A673 (cell line): Measurements from ENCODE around the gene ALOX15B. TPM values are rescaled to one million over a fixed set of nuclear protein-coding genes. Genes with fewer than 3 reads are reported as not detected.
"Not testable (repeated sequence)": the region's sequence is repeated elsewhere in the genome, so short reads cannot be mapped to it uniquely, and the experiment has no call there.

Source experiments
- BruUV-seq: library from RNA; stranded (reverse); fragments of 400-500 nt; replicated peaks from 2 replicates; lab custom pipeline; 2021; lab: Mats Ljungman, UMichigan
- CTCF ChIA-PET: fragments of 300-600 bp; sonication (Branson Sonifier 250); formaldehyde crosslinking; loops from one replicate; lab custom pipeline; 2022; ENCODE audit warnings: antibody characterized with exemption; lab: Charles Lee
- POLR2A ChIA-PET: fragments of 300-600 bp; sonication (Branson Sonifier 250); formaldehyde crosslinking; loops from one replicate; lab custom pipeline; 2022; ENCODE audit warnings: antibody characterized with exemption; ENCODE audit not compliant: low non-redundant PET; lab: Charles Lee
- DNase-seq: peaks from one replicate; pipeline ENCODE4 v3.0.0-alpha.2; 2015; ENCODE audit warnings: low spot score
- H3K27ac ChIP-seq: fragments of 200-600 bp; sonication (generic); 2 replicates; pipeline ENCODE4 v1.5.1; 2016; ENCODE audit warnings: mixed run types, low read depth, mild to moderate bottlenecking, mixed read lengths, antibody characterized with exemption, low read length; ENCODE audit not compliant: poor library complexity, severe bottlenecking
- H3K27me3 ChIP-seq: fragments of 200-600 bp; sonication (generic); replicated peaks from 2 replicates; pipeline ENCODE4 v1.6.1; 2017; ENCODE audit warnings: mixed run types, low read depth, mild to moderate bottlenecking, mixed read lengths, antibody characterized with exemption, low read length; ENCODE audit not compliant: insufficient read depth, poor library complexity
- H3K36me3 ChIP-seq: fragments of 200-600 bp; sonication (generic); 2 replicates; pipeline ENCODE4 v1.6.1; 2016; ENCODE audit warnings: mixed run types, mild to moderate bottlenecking, mixed read lengths, antibody characterized with exemption, low read length; ENCODE audit not compliant: insufficient read depth, poor library complexity, severe bottlenecking
- H3K4me1 ChIP-seq: fragments of 200-600 bp; sonication (generic); 2 replicates; pipeline ENCODE4 v1.6.1; 2017; ENCODE audit warnings: mixed run types, mild to moderate bottlenecking, mixed read lengths, antibody characterized with exemption, low read length; ENCODE audit not compliant: insufficient read depth, poor library complexity, severe bottlenecking
- H3K4me3 ChIP-seq: fragments of 200-600 bp; sonication (generic); 2 replicates; pipeline ENCODE4 v1.5.1; 2016; ENCODE audit warnings: low read depth, mixed run types, mild to moderate bottlenecking, mixed read lengths, low read length; ENCODE audit not compliant: poor library complexity, severe bottlenecking
- H3K9me3 ChIP-seq: fragments of 200-600 bp; sonication (generic); 2 replicates; pipeline ENCODE4 v1.6.1; 2016; ENCODE audit warnings: mixed run types, low read depth, mild to moderate bottlenecking, mixed read lengths, antibody characterized with exemption, low read length; ENCODE audit not compliant: poor library complexity, severe bottlenecking
- EZH2 ChIP-seq: fragments of 200-600 bp; sonication (generic); IDR thresholded peaks from 2 replicates; pipeline ENCODE4 v1.6.1; 2017; ENCODE audit warnings: borderline replicate concordance, low read depth, mild to moderate bottlenecking, mixed read lengths, antibody characterized with exemption, low read length; ENCODE audit not compliant: poor library complexity, severe bottlenecking
- intact Hi-C: fragments of 100-400 bp; cut with micrococcal nuclease; formaldehyde crosslinking; loops from one replicate; pipeline ENCODE4 v1.10.0; 2022; ENCODE audit not compliant: unreplicated experiment
- total RNA-seq: library from RNA; stranded (reverse); gene quantifications from 2 replicates; pipeline ENCODE4 v1.2.3, GENCODE V29; 2021
- TF ChIP-seq, protein P1 (sequence below): fragments of 300-800, 200-600 bp; sonication (generic); conservative IDR thresholded peaks from 2 replicates; pipeline ENCODE4 v1.5.1; 2017; ENCODE audit warnings: low read depth, mild to moderate bottlenecking, antibody characterized with exemption, low read length, moderate library complexity, mixed read lengths

ALOX15B gene
- total RNA-seq, 1 experiment from 2014 or later, result 0.30 TPM

- no peak overlapping the region for H3K27ac ChIP-seq
- POLR2A ChIA-PET, result no interaction called here
- DNase-seq, result no peak
- H3K4me3 ChIP-seq, result no peak overlapping the region
- intact Hi-C loops, result no loop called here
- peaks cover 31% of the 10 kb centered on the region for H3K27me3 ChIP-seq
- no peaks in the 10 kb centered on the region for H3K9me3 ChIP-seq
- CTCF ChIA-PET, result no interaction called here
- TF ChIP-seq, protein P1, sequence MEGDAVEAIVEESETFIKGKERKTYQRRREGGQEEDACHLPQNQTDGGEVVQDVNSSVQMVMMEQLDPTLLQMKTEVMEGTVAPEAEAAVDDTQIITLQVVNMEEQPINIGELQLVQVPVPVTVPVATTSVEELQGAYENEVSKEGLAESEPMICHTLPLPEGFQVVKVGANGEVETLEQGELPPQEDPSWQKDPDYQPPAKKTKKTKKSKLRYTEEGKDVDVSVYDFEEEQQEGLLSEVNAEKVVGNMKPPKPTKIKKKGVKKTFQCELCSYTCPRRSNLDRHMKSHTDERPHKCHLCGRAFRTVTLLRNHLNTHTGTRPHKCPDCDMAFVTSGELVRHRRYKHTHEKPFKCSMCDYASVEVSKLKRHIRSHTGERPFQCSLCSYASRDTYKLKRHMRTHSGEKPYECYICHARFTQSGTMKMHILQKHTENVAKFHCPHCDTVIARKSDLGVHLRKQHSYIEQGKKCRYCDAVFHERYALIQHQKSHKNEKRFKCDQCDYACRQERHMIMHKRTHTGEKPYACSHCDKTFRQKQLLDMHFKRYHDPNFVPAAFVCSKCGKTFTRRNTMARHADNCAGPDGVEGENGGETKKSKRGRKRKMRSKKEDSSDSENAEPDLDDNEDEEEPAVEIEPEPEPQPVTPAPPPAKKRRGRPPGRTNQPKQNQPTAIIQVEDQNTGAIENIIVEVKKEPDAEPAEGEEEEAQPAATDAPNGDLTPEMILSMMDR, result no peak
- no peak for TF ChIP-seq EZH2
- no TSS peak for BruUV-seq
- no peaks in the 10 kb centered on the region for H3K36me3 ChIP-seq
- peaks cover 5% of the 10 kb centered on the region for H3K4me1 ChIP-seq
Measured at GRCh38 chr17:8076502-8077266, 37.8 kb downstream of the ALOX15B start.

- H3K9me3 ChIP-seq, H3K36me3 ChIP-seq, H3K4me3 ChIP-seq, CTCF ChIA-PET, H3K4me1 ChIP-seq, BruUV-seq, intact Hi-C loops, DNase-seq, H3K27ac ChIP-seq: not testable (repeated sequence)
- H3K27me3 ChIP-seq, result peaks cover 24% of the 10 kb centered on the region
- POLR2A ChIA-PET, result interaction anchor here (0.7 kb wide), 1 partner anchor 17 kb away, joined by 21 read pairs; no protein-coding TSS in a partner anchor
Measured at GRCh38 chr17:8077939-8078338, 39.1 kb downstream of the ALOX15B start.

DNA sequence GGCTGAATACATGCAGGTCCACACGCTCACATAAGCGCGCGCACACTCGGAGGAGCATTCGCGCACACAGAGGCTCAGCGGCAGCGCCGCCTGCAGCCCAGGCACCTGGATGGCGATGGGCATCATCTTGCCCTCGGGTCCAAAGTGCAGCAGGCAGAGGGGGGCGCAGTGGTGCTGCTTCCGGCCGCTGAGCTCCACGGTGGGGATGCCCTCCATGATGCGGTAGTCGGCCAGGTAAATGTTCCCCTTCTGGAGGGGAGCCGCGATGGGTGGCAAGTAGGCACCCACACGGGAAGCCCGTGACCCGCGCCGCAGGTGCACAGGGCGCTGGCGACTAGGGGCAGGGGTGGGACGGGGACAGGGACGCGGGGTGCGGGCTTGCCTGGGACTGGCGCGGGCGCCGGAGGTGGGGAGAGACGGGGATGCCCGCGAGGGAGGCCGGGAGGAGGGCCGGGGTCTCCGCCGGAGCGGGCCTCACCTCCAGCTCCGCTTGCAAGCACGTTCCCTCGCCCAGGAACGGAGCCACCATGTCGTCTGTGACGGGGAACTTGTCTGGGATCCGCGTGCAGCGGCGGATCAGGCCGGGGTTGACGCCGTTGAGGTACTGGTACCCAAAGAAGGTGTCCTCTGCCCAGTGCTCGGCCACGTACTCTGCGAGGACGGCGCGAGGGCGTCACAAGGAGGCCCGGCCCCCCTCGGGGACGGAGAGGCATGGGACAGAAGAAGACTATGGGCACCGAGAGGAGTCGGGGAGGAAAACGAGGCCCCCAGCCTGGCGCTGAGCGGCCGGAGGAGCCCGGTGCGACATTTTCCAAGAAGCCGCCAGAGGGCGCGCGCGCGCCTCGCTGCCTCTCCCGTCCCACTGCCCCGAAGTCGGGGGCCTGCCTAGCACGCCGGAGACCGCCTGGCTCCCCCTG lies 40.7 kb downstream of the ALOX15B start:
- Histone ChIP-seq H3K27ac (no peak overlapping the region), H3K27me3 (peaks cover 12% of the 10 kb centered on the region), H3K9me3 (no peaks in the 10 kb centered on the region), H3K4me1 (no peaks in the 10 kb centered on the region), H3K4me3 (peak overlapping the region; percentile 53), H3K36me3 (no peaks in the 10 kb centered on the region)
- DNase-seq, result peak; percentile 80
- ChIA-PET CTCF (interaction anchor here (0.5 to 1.0 kb wide), 7 partner anchors 13 to 424 kb away, joined by 3 to 17 read pairs (median 4); partner anchors contain the start of gene CTC1), POLR2A (interaction anchor here (0.6 kb wide), 1 partner anchor 22 kb away, joined by 4 read pairs; no protein-coding TSS in a partner anchor)
- BruUV-seq, result no TSS peak
- TF ChIP-seq, protein P1, result peak; percentile 94
- TF ChIP-seq EZH2, result no peak
- intact Hi-C loops, result loop anchor here (5.0 kb wide), 2 partner anchors 38 to 223 kb away; partner anchors contain the start of gene ALOXE3
